H9 (cell line): ENCODE results near the gene AFF2. TPM values are rescaled to one million over a fixed set of nuclear protein-coding genes. Genes with fewer than 3 reads are reported as not detected.

ENCODE experiments used
- DNase-seq: peaks from one replicate; pipeline ENCODE4 v3.0.0-alpha.2; 2017
- H2AFZ ChIP-seq: one replicate; pipeline ENCODE4 v1.6.1; 2013; ENCODE audit warnings: mild to moderate bottlenecking, low read length, control low read depth, moderate library complexity
- H2AK5ac ChIP-seq: 2 replicates; pipeline ENCODE4 v1.6.1; 2013; ENCODE audit warnings: low read length, control low read depth, mixed read lengths; ENCODE audit not compliant: insufficient read length
- H2BK120ac ChIP-seq: one replicate; pipeline ENCODE4 v1.6.1; 2013; ENCODE audit warnings: low read depth, mild to moderate bottlenecking, low read length, control low read depth, inconsistent platforms; ENCODE audit not compliant: poor library complexity, severe bottlenecking
- H2BK12ac ChIP-seq: 2 replicates; pipeline ENCODE4 v1.6.1; 2013; ENCODE audit warnings: low read length, control low read depth, mixed read lengths, low read depth; ENCODE audit not compliant: insufficient read length
- H2BK15ac ChIP-seq: 2 replicates; pipeline ENCODE4 v1.6.1; 2013; ENCODE audit warnings: low read depth, low read length, control low read depth
- H2BK20ac ChIP-seq: one replicate; pipeline ENCODE4 v1.6.1; 2013; ENCODE audit warnings: low read depth, mild to moderate bottlenecking, low read length, control low read depth, inconsistent platforms; ENCODE audit not compliant: poor library complexity, severe bottlenecking
- H2BK5ac ChIP-seq: 2 replicates; pipeline ENCODE4 v1.6.1; 2013; ENCODE audit warnings: low read length, control low read depth, mixed read lengths; ENCODE audit not compliant: insufficient read length
- H3K14ac ChIP-seq: 2 replicates; pipeline ENCODE4 v1.6.1; 2013; ENCODE audit warnings: low read length, control low read depth; ENCODE audit not compliant: insufficient read depth
- H3K18ac ChIP-seq: 2 replicates; pipeline ENCODE4 v1.6.1; 2013; ENCODE audit warnings: low read depth, mild to moderate bottlenecking, mixed read lengths, low read length, control low read depth; ENCODE audit not compliant: insufficient read length
- H3K23ac ChIP-seq: 2 replicates; pipeline ENCODE4 v1.6.1; 2013; ENCODE audit warnings: low read length, control low read depth, mixed read lengths, low read depth; ENCODE audit not compliant: insufficient read length
- H3K23me2 ChIP-seq: 2 replicates; pipeline ENCODE4 v1.6.1; 2013; ENCODE audit warnings: low read depth, mild to moderate bottlenecking, mixed read lengths, low read length, control low read depth; ENCODE audit not compliant: insufficient read length, poor library complexity, severe bottlenecking
- H3K27ac ChIP-seq: 2 replicates; pipeline ENCODE4 v1.5.1; 2013; ENCODE audit warnings: low read length, control low read depth, mixed read lengths, low read depth; ENCODE audit not compliant: insufficient read length
- H3K27me3 ChIP-seq: 2 replicates; pipeline ENCODE4 v1.6.1; 2013; ENCODE audit warnings: low read length, control low read depth, inconsistent platforms; ENCODE audit not compliant: insufficient read depth
- H3K4ac ChIP-seq: 2 replicates; pipeline ENCODE4 v1.6.1; 2013; ENCODE audit warnings: low read depth, mild to moderate bottlenecking, control low read depth, inconsistent platforms, low read length, moderate library complexity
- H3K4me1 ChIP-seq: 2 replicates; pipeline ENCODE4 v1.6.1; 2013; ENCODE audit warnings: low read length, control low read depth, inconsistent platforms; ENCODE audit not compliant: insufficient read depth
- H3K4me2 ChIP-seq: 2 replicates; pipeline ENCODE4 v1.6.1; 2013; ENCODE audit warnings: low read length, control low read depth, mixed read lengths; ENCODE audit not compliant: insufficient read length, insufficient read depth
- H3K56ac ChIP-seq: 2 replicates; pipeline ENCODE4 v1.6.1; 2013; ENCODE audit warnings: low read depth, mild to moderate bottlenecking, mixed read lengths, low read length, control low read depth; ENCODE audit not compliant: insufficient read length
- H3K79me1 ChIP-seq: 2 replicates; pipeline ENCODE4 v1.6.1; 2013; ENCODE audit warnings: low read depth, mild to moderate bottlenecking, moderate library complexity, low read length, control low read depth, inconsistent platforms; ENCODE audit not compliant: insufficient read depth, poor library complexity, severe bottlenecking
- H3K79me2 ChIP-seq: 2 replicates; pipeline ENCODE4 v1.6.1; 2013; ENCODE audit warnings: low read length, control low read depth, inconsistent platforms; ENCODE audit not compliant: insufficient read depth
- H3K9ac ChIP-seq: 2 replicates; pipeline ENCODE4 v1.6.1; 2013; ENCODE audit warnings: low read length, control low read depth, mixed read lengths; ENCODE audit not compliant: insufficient read length; ENCODE audit errors: extremely low read depth
- H3K9me3 ChIP-seq: one replicate; pipeline ENCODE4 v1.6.1; 2013; ENCODE audit warnings: low read depth, low read length, inconsistent platforms; ENCODE audit not compliant: control insufficient read depth
- H3T11ph ChIP-seq: one replicate; pipeline ENCODE4 v1.6.1; 2013; ENCODE audit warnings: mild to moderate bottlenecking, low read length, control low read depth, inconsistent platforms
- H4K20me1 ChIP-seq: one replicate; pipeline ENCODE4 v1.6.1; 2013; ENCODE audit not compliant: control insufficient read depth, insufficient read length, insufficient read depth
- H4K5ac ChIP-seq: 2 replicates; pipeline ENCODE4 v1.6.1; 2013; ENCODE audit warnings: low read depth, mild to moderate bottlenecking, mixed read lengths, low read length, control low read depth; ENCODE audit not compliant: insufficient read length
- H4K8ac ChIP-seq: replicated peaks from 2 replicates; pipeline ENCODE4 v1.6.1; 2013; ENCODE audit warnings: low read length, control low read depth, mixed read lengths, low read depth; ENCODE audit not compliant: insufficient read length
- H4K91ac ChIP-seq: 2 replicates; pipeline ENCODE4 v1.6.1; 2013; ENCODE audit warnings: low read depth, mild to moderate bottlenecking, moderate library complexity, mixed read lengths, low read length, control low read depth; ENCODE audit not compliant: insufficient read length
- H3K27ac Mint-ChIP-seq, 3 experiments: 2 replicates in 2 of 3; 3 replicates in 1 of 3; pipeline ENCODE4 v1.8.0; 2020 to 2021; ENCODE audit warnings: mixed read lengths in 3 of 3, mild to moderate bottlenecking in 1 of 3, moderate library complexity in 1 of 3
- H3K27me3 Mint-ChIP-seq: 2 replicates; pipeline ENCODE4 v1.8.0; 2021; ENCODE audit warnings: low read depth, mild to moderate bottlenecking, moderate library complexity, mixed read lengths
- H3K36me3 Mint-ChIP-seq, 3 experiments: 2 replicates in 2 of 3; 3 replicates in 1 of 3; pipeline ENCODE4 v1.8.0; 2020 to 2021; ENCODE audit warnings: low read depth in 3 of 3, mixed read lengths in 3 of 3; ENCODE audit not compliant: insufficient read depth in 1 of 3
- H3K4me1 Mint-ChIP-seq, 2 experiments: 2 replicates each; pipeline ENCODE4 v1.8.0; 2020; ENCODE audit warnings: mixed read lengths in 2 of 2
- H3K4me3 Mint-ChIP-seq, 2 experiments: 2 replicates in 1 of 2; 3 replicates in 1 of 2; pipeline ENCODE4 v1.8.0; 2020 to 2021; ENCODE audit warnings: mild to moderate bottlenecking in 2 of 2, mixed read lengths in 2 of 2, moderate library complexity in 1 of 2
- H3K9me3 Mint-ChIP-seq, 2 experiments: 2 replicates in 1 of 2; 3 replicates in 1 of 2; pipeline ENCODE4 v1.8.0; 2020; ENCODE audit warnings: mild to moderate bottlenecking in 2 of 2, mixed read lengths in 2 of 2, moderate library complexity in 1 of 2
- WGBS: extraction: QIAGEN DNeasy Blood & Tissue Kit; methylation state at CpG from one replicate; pipeline ENCODE4 v1.1.7; 2013; ENCODE audit warnings: missing lambda C conversion rate, low lambda C conversion rate, mixed read lengths; ENCODE audit not compliant: insufficient read length; ENCODE audit errors: extremely low coverage; 5-methylcytosine and 5-hydroxymethylcytosine counted together
- total RNA-seq: library from RNA; stranded (reverse); gene quantifications from 2 replicates; pipeline ENCODE4 v1.2.1, GENCODE V29; 2021
- TF ChIP-seq, protein P1 (sequence below): fragments of 200-600 bp; sonication (generic); conservative IDR thresholded peaks from 3 replicates; pipeline ENCODE4 v1.8.0; 2021; ENCODE audit warnings: antibody characterized with exemption, mild to moderate bottlenecking

The AFF2 gene
- total RNA-seq, 1 experiment from 2014 or later = 14.6 TPM

DNA sequence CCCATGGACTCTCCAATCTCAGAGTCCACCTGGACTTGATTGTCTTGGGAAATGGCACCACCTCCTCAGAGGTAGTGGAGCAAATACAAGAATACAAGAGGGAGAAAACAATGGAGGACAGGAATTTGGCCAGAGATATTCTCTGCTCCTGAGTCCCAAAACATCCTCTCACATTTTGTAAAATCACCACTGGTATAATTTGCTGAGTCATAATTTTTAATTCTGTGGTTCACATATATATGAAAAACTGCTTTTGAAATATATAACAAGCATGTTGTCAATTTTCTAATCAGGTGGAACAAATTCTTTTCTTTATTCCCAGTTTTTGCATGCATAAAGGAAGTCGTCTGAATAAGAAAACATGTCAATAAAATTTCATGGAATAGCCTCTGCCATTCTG is 356.1 kb downstream of the AFF2 start:
- Histone ChIP-seq H3K9ac (no peak overlapping the region), H3K79me1 (no peaks in the 10 kb centered on the region), H3K79me2 (no peaks in the 10 kb centered on the region), H3K27me3 (no peaks in the 10 kb centered on the region), H3K4me1 (no peaks in the 10 kb centered on the region), H3K23ac (no peak overlapping the region), H4K91ac (no peak overlapping the region), H3K23me2 (no peaks in the 10 kb centered on the region), H3T11ph (no peak overlapping the region), H3K4ac (no peak overlapping the region), H3K9me3 (peaks cover 17% of the 10 kb centered on the region), H2BK15ac (no peak overlapping the region), H2BK120ac (no peak overlapping the region), H3K56ac (no peak overlapping the region), H3K18ac (no peak overlapping the region), H4K5ac (no peak overlapping the region), H2AFZ (no peak overlapping the region), H3K4me2 (no peak overlapping the region), H4K20me1 (no peaks in the 10 kb centered on the region), H3K27ac (no peak overlapping the region), H3K14ac (no peak overlapping the region), H4K8ac (no peak overlapping the region), H2BK5ac (no peak overlapping the region), H2BK20ac (no peak overlapping the region), H2AK5ac (no peak overlapping the region), H2BK12ac (no peak overlapping the region)
- no peak for DNase-seq
- H3K9me3 Mint-ChIP-seq = peaks cover 29 to 35% of the 10 kb centered on the region in 2 experiments
- peaks cover 5% of the 10 kb centered on the region for H3K27me3 Mint-ChIP-seq
- TF ChIP-seq, protein P1, sequence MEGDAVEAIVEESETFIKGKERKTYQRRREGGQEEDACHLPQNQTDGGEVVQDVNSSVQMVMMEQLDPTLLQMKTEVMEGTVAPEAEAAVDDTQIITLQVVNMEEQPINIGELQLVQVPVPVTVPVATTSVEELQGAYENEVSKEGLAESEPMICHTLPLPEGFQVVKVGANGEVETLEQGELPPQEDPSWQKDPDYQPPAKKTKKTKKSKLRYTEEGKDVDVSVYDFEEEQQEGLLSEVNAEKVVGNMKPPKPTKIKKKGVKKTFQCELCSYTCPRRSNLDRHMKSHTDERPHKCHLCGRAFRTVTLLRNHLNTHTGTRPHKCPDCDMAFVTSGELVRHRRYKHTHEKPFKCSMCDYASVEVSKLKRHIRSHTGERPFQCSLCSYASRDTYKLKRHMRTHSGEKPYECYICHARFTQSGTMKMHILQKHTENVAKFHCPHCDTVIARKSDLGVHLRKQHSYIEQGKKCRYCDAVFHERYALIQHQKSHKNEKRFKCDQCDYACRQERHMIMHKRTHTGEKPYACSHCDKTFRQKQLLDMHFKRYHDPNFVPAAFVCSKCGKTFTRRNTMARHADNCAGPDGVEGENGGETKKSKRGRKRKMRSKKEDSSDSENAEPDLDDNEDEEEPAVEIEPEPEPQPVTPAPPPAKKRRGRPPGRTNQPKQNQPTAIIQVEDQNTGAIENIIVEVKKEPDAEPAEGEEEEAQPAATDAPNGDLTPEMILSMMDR = no peak
- no CpG with 5 or more reads among the region's 1 CpG for WGBS
- no peak overlapping the region for H3K27ac Mint-ChIP-seq
- H3K4me3 Mint-ChIP-seq = no peak overlapping the region
- peaks cover 17 to 20% of the 10 kb centered on the region in 2 experiments for H3K4me1 Mint-ChIP-seq
- H3K36me3 Mint-ChIP-seq = no peaks in the 10 kb centered on the region; a peak in 1 of 7 replicates
